ENCODE measurements around the gene RETREG3. TPM values are rescaled to one million over a fixed set of nuclear protein-coding genes. Genes with fewer than 3 reads are reported as not detected.
A peak's percentile ranks its signal among the peaks of the same experiment; 100 is the strongest.

RETREG3 gene
- total and polyA plus RNA-seq, 9 of the 15 experiments (the other 6 are each of a cell fraction or from before 2014, with no cell fraction given) = 4.1 to 39.0 (median 16.9) TPM

DNA sequence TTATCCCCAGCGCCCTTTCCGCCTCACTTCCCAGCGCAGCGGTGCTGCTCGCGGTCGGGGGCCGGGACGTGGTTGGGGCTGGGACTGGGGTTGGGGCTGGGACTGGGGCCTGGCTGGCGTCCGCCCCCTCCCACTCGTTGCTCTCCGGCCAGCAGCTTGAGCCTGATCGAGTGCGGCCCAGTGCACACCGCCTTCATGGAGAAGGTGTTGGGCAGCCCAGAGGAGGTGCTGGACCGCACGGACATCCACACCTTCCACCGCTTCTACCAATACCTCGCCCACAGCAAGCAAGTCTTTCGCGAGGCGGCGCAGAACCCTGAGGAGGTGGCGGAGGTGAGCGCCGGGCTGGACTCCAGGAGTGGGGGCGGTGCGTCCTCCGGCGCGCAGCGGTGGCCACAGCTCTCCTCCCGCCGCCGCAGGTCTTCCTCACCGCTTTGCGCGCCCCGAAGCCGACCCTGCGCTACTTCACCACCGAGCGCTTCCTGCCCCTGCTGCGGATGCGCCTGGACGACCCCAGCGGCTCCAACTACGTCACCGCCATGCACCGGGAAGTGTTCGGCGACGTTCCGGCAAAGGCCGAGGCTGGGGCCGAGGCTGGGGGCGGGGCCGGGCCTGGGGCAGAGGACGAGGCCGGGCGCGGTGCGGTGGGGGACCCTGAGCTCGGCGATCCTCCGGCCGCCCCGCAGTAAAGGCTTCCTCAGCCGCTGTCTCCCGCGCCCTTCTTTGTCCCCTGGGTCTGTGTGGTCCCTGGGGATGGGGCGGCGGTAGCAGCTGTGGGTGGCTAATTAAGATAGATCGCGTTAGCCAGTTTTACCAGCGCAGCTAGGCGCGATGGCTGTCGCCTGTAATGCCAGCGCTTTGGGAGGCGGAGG lies 54.7 kb downstream of the RETREG3 start:
- ChIA-PET POLR2A (interaction anchor here (0.6 to 1.3 kb wide), 6 partner anchors 17 to 371 kb away, joined by 3 to 4 read pairs (median 3); no protein-coding TSS in a partner anchor), CTCF (ENCODE audit: low intra/inter-chr PET ratio) (no interaction called here)
- DNase-seq (ENCODE audit: extremely low read depth in 1 of 4, low spot score in 3 of 4) (peak; percentile 77 to 90 (median 82)), FAIRE-seq (no peak), ATAC-seq (peak; percentile 85)
- peak overlapping the region; percentile 91 for H3K27ac ChIP-seq (ENCODE audit: extremely low read depth, low read depth, low read length)
- peak overlapping the region; percentile 87 for H3K4me3 ChIP-seq
- H3K36me3 ChIP-seq (ENCODE audit: control insufficient read depth, insufficient read depth, low read length) = peaks cover 4% of the 10 kb centered on the region; the same call in 1 of the 3 replicates
- in situ Hi-C loops (cut with MboI) (no loop called here), intact Hi-C loops (cut with micrococcal nuclease) (no loop called here)
- H4K20me1 ChIP-seq (replicated peaks; ENCODE audit: control insufficient read depth, insufficient read depth, low read length) = no peaks in the 10 kb centered on the region
- no peaks in the 10 kb centered on the region for H3K9me3 ChIP-seq (replicated peaks; ENCODE audit: control insufficient read depth, insufficient read depth, low read depth, low read length)
- no peaks in the 10 kb centered on the region for H3K9me1 ChIP-seq (ENCODE audit: control insufficient read depth, insufficient read depth, low read length)
- H3K79me2 ChIP-seq (ENCODE audit: control insufficient read depth, insufficient read depth, low read length) = peaks cover 26% of the 10 kb centered on the region
- peak overlapping the region; percentile 96 for H3K4me2 ChIP-seq (ENCODE audit: insufficient read depth, low read length)
- TSS peak; percentile 79 for BruUV-seq (replicated peaks)
- H3K27me3 ChIP-seq (ENCODE audit: control insufficient read depth in 2 of 2, insufficient read depth in 2 of 2, low read length in 2 of 2) = no peaks in the 10 kb centered on the region
- peak overlapping the region; percentile 85 for H2AFZ ChIP-seq (ENCODE audit: low read depth, low read length)
- peak overlapping the region; percentile 66 to 100 for H3K9ac ChIP-seq (ENCODE audit: insufficient read depth in 1 of 2, low read depth in 2 of 2, low read length in 2 of 2)
- peaks cover 18 to 45% of the 10 kb centered on the region in 2 experiments; a peak in 4 of 5 replicates for H3K4me1 ChIP-seq (replicated peaks in 1 of 2; ENCODE audit: control insufficient read depth in 2 of 2, insufficient read depth in 2 of 2, low read length in 2 of 2)
- under 1% methylated on average over 66 of the region's 82 CpGs for WGBS (ENCODE audit: insufficient coverage, low coverage, missing lambda C conversion rate)
- peak; percentile 35 for TF ChIP-seq CHD1 (IDR thresholded peaks at IDR 0.05; ENCODE audit: low read length)
- peak in 2 of 3 experiments; percentile 17 to 52 for TF ChIP-seq YY1 (IDR thresholded peaks at IDR 0.05; ENCODE audit: borderline replicate concordance in 1 of 3, control insufficient read depth in 1 of 3, extremely low read depth in 1 of 3, insufficient read depth in 3 of 3, insufficient read length in 1 of 3, insufficient replicate concordance in 2 of 3, low read depth in 1 of 3, low read length in 2 of 3)
- TF ChIP-seq SMARCA4 (IDR thresholded peaks at IDR 0.05) = no peak
- TF ChIP-seq RB1 (IDR thresholded peaks at IDR 0.05; ENCODE audit: low read depth) = 0 out of 2 replicates have a peak, but pooled peaks have one; percentile 34
- TF ChIP-seq TAL1 (IDR thresholded peaks at IDR 0.05) = no peak
- TF ChIP-seq, protein P1, sequence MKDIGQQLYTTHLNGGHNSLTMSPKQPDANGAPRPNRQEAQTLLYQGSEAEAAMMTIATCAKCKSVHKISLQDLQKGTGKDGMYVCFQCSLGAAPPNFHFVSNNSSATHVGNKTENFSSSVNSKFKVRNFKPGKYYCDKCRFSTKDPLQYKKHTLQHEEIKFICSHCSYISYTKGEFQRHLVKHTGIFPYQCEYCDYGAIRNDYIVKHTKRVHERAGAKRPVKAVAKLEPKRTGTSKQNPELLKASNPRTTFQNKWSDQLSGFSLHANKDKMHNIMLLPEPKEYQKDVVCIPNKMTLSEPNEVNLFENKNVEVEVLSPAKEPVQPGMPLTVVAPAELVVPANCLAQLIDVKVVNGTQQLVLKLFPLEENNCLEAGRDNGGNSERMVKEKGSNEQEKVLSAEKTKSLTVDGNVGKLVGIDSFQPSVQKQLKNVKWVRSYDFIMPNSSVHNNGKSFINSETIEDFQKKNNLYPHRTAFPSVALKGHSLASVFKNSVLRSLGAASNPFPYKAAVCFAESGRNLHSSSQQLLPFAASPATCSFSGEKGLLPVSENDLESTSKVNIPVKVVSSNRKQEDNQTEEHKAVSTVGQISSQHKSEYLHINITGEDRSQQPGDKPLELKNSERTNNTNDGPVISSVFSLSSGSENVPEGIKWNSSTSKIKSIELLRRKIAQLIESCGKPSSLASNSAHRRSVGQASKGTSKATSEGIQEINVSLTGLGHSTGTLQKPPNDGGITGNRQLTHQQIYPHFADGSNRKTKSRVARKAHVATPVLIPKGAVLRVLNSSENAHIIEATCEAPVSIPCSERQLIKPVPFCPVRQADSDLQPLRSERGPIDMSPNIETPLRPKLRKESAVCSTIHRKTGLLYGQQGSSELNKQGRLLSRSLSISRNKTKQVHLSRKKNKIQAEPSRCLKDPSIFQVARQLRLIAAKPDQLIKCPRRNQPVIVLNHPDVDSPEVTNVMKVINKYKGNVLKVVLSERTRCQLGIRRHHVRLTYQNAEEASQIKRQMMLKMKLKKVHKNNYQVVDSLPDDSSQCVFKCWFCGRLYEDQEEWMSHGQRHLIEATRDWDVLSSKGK (CRISPR knock-in tag; IDR thresholded peaks at IDR 0.05) = no peak
- TF ChIP-seq EHMT2 (IDR thresholded peaks at IDR 0.05) = no peak
- TF ChIP-seq, protein P2, sequence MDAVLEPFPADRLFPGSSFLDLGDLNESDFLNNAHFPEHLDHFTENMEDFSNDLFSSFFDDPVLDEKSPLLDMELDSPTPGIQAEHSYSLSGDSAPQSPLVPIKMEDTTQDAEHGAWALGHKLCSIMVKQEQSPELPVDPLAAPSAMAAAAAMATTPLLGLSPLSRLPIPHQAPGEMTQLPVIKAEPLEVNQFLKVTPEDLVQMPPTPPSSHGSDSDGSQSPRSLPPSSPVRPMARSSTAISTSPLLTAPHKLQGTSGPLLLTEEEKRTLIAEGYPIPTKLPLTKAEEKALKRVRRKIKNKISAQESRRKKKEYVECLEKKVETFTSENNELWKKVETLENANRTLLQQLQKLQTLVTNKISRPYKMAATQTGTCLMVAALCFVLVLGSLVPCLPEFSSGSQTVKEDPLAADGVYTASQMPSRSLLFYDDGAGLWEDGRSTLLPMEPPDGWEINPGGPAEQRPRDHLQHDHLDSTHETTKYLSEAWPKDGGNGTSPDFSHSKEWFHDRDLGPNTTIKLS (IDR thresholded peaks at IDR 0.05; ENCODE audit: borderline replicate concordance, low read depth) = no peak
- TF ChIP-seq, protein P3, sequence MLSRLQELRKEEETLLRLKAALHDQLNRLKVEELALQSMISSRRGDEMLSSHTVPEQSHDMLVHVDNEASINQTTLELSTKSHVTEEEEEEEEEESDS (CRISPR knock-in tag; IDR thresholded peaks at IDR 0.05) = no peak
- no peak for TF ChIP-seq FOS (IDR thresholded peaks at IDR 0.05; ENCODE audit: extremely low read depth, insufficient read length)
- no peak for TF ChIP-seq TAF9B (IDR thresholded peaks at IDR 0.05; ENCODE audit: partially characterized antibody)
